ENCODE data around the gene RAB3B.

Gene RAB3B

DNA sequence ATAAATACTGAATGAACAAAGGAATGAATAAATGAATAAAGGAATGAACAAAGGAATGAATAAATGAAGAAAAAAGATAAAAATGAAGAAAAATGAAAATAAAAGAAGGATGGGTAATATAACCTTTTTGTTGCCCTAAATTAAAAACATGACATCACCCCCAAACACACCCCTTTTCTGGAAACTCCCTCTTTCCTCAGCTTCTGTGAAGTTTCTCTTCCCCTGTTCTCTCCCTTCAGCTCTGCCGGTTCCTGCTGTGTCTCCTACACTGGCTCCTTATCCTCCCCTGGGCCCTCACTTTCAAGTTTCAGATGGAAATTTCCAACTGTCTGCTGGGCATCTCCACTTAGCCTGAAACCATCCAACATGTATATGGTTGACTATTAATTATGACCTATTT, 37.9 kb downstream of the RAB3B start:
- Histone ChIP-seq H3K27ac (no peak overlapping the region), H3K4me1 (no peaks in the 10 kb centered on the region), H3K36me3 (no peaks in the 10 kb centered on the region), H3K4me3 (no peak overlapping the region), H3K9me3 (no peaks in the 10 kb centered on the region), H3K27me3 (peaks cover 0 to 7% of the 10 kb centered on the region in 2 donors)
- TF ChIP-seq, protein P1, sequence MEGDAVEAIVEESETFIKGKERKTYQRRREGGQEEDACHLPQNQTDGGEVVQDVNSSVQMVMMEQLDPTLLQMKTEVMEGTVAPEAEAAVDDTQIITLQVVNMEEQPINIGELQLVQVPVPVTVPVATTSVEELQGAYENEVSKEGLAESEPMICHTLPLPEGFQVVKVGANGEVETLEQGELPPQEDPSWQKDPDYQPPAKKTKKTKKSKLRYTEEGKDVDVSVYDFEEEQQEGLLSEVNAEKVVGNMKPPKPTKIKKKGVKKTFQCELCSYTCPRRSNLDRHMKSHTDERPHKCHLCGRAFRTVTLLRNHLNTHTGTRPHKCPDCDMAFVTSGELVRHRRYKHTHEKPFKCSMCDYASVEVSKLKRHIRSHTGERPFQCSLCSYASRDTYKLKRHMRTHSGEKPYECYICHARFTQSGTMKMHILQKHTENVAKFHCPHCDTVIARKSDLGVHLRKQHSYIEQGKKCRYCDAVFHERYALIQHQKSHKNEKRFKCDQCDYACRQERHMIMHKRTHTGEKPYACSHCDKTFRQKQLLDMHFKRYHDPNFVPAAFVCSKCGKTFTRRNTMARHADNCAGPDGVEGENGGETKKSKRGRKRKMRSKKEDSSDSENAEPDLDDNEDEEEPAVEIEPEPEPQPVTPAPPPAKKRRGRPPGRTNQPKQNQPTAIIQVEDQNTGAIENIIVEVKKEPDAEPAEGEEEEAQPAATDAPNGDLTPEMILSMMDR (IDR thresholded peaks at IDR 0.05) = no peak
- DNase-seq = no peak
- intact Hi-C loops (cut with DNase I; ENCODE audit: low total_unique reads) = no loop called here

GRCh38 chr1:51950701-51951100, 39.8 kb downstream of the RAB3B start:
- TF ChIP-seq, protein P1 (IDR thresholded peaks at IDR 0.05) = no peak
- H3K27ac ChIP-seq = no peak overlapping the region
- no peaks in the 10 kb centered on the region for H3K4me1 ChIP-seq
- H3K4me3 ChIP-seq = no peak overlapping the region
- H3K27me3 ChIP-seq = peaks cover 0 to 7% of the 10 kb centered on the region in 2 donors
- H3K9me3 ChIP-seq = no peaks in the 10 kb centered on the region
- H3K36me3 ChIP-seq = no peaks in the 10 kb centered on the region
- intact Hi-C loops (cut with DNase I; ENCODE audit: low total_unique reads) = no loop called here
- no peak for DNase-seq

DNA sequence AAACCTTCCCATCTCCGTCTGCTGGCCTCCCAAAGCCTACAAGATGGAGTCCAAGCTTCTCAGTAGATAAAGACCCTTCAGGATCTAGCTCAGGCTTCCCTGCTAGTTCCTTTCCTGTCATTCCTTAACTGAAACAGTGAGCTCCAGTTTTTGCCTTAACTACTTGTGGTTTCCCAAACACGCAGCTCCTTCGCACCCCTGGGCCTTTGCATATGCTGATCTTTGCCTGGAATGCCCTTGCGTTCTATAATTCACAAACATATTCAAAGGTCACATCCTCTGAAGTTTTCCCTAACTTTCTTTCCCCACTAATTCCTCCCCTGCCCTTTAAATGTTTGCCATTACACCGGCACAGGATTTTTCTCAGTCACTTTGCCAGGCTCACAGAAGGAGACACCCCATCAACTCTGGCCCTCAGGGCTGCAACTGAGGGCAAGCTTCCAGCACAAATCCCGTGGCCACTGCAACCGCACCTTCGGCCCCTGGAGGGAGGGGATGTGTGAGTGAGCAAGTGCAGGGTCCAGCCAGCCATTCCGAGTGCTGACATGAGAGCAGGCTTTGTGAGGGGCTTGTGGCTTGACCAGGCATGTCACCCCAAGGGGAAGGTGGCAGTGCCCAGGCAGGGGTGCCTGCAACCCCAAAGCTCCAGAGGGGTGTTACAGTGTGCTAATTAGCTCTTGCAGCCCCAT, 41.3 kb downstream of the RAB3B start:
- no peak overlapping the region for H3K27ac ChIP-seq
- DNase-seq = no peak
- no peaks in the 10 kb centered on the region for H3K4me1 ChIP-seq
- no peaks in the 10 kb centered on the region for H3K36me3 ChIP-seq
- no peak overlapping the region for H3K4me3 ChIP-seq
- no peaks in the 10 kb centered on the region for H3K9me3 ChIP-seq
- intact Hi-C loops (cut with DNase I; ENCODE audit: low total_unique reads) = no loop called here
- peaks cover 0 to 7% of the 10 kb centered on the region in 2 donors for H3K27me3 ChIP-seq
- TF ChIP-seq, protein P1 (IDR thresholded peaks at IDR 0.05) = no peak

- intact Hi-C loops (cut with DNase I; ENCODE audit: low total_unique reads) = no loop called here
- Histone ChIP-seq H3K27ac (no peak overlapping the region), H3K4me1 (no peaks in the 10 kb centered on the region), H3K36me3 (no peaks in the 10 kb centered on the region), H3K27me3 (peaks cover 0 to 7% of the 10 kb centered on the region in 2 donors), H3K4me3 (no peak overlapping the region), H3K9me3 (no peaks in the 10 kb centered on the region)
- no peak for DNase-seq
- TF ChIP-seq, protein P1 (IDR thresholded peaks at IDR 0.05) = no peak
These were observed 42.0 kb downstream of the RAB3B start for GRCh38 chr1:51948491-51948915.

DNA sequence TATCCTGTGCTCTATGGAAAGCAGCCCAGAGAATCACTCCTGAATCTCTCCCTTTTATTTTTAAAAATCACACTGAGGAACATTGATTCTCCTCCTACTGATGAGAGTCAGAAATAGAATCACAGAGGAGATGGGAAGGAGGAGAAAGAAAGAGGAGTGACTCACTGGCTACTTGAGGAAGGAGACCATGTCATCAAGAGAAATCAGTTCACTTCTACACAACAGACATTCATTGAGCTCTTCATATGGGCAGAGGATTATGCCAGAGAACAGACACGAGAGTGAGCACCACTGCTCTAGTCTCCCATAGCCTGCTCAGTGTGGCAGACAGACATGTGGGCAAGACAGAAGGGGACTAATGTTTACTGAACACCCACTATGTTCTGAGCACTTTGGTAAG, 44.2 kb downstream of the RAB3B start:
- H3K27me3 ChIP-seq = peaks cover 0 to 7% of the 10 kb centered on the region in 2 donors
- H3K4me1 ChIP-seq = no peaks in the 10 kb centered on the region
- intact Hi-C loops (cut with DNase I; ENCODE audit: low total_unique reads) = no loop called here
- H3K36me3 ChIP-seq = no peaks in the 10 kb centered on the region
- H3K9me3 ChIP-seq = peaks cover 0 to 7% (median 0%) of the 10 kb centered on the region in 3 donors
- no peak overlapping the region for H3K27ac ChIP-seq
- TF ChIP-seq, protein P1 (IDR thresholded peaks at IDR 0.05) = no peak
- H3K4me3 ChIP-seq = no peak overlapping the region
- DNase-seq = no peak
